Measurements from ENCODE around the gene DOCK7. TPM values are rescaled to one million over a fixed set of nuclear protein-coding genes. Genes with fewer than 3 reads are reported as not detected.

The DOCK7 gene
- total and polyA plus RNA-seq, 2 of the 8 experiments (the other 6 are each of a cell fraction or from before 2014, with no cell fraction given), result 10.2 to 33.7 TPM

DNA sequence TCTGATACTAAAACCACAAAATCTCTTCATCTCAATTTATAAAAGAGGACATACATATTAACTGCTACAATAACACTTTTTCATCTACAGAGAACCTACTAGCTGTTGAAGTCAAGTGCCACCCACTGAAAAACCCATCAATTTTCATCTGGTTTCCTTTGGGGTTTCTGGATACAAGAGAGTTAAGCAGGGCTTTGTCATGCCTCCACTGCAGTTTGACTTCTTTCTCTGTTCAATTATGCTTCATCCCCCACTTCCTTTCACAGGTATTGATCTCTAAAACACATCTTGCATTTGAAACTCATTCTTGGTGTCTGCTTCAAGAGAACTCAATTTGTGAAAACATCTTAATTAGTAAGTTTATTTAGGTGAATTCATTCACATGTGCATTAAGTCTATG lies 151.3 kb downstream of the DOCK7 start:
- DNase-seq (ENCODE audit: low read depth in 1 of 2, low spot score in 2 of 2) (no peak), FAIRE-seq (peak; percentile 24)
- ChIA-PET CTCF (ENCODE audit: partially characterized antibody) (no interaction called here), POLR2A (ENCODE audit: partially characterized antibody) (no interaction called here)
- Histone ChIP-seq H2BK5ac (ENCODE audit: low read depth, low read length) (no peak overlapping the region), H3K56ac (replicated peaks; ENCODE audit: insufficient read length, low read depth, low read length) (no peak overlapping the region), H3K79me2 (ENCODE audit: control insufficient read depth in 1 of 2, insufficient read depth in 2 of 2, low read length in 2 of 2) (no peaks in the 10 kb centered on the region), H3K27ac (ENCODE audit: low read depth, low read length) (no peak overlapping the region), H4K5ac (ENCODE audit: insufficient read length, low read depth, low read length) (no peak overlapping the region), H2BK20ac (ENCODE audit: low read length) (no peak overlapping the region), H2AK5ac (ENCODE audit: low read depth, low read length) (no peak overlapping the region), H3K23ac (ENCODE audit: insufficient read length) (no peak overlapping the region), H2BK15ac (ENCODE audit: low read length) (no peak overlapping the region), H3K4me2 (ENCODE audit: insufficient read depth in 1 of 2, low read depth in 2 of 2, low read length in 2 of 2) (0 out of 4 replicates have a peak overlapping the region, but pooled peaks of 1 of the 2 experiments have one; percentile 5), H3K79me1 (ENCODE audit: low read depth, low read length) (no peaks in the 10 kb centered on the region), H4K91ac (replicated peaks; ENCODE audit: insufficient read length, low read length) (no peak overlapping the region), H3K36me3 (ENCODE audit: control insufficient read depth in 2 of 4, insufficient read depth in 4 of 4, low read length in 3 of 4) (peaks cover 0 to 10% (median 1%) of the 10 kb centered on the region in 4 experiments; a peak in 3 of 8 replicates), H4K8ac (ENCODE audit: extremely low read depth, insufficient read depth, low read length) (no peak overlapping the region), H3K4me3 (ENCODE audit: extremely low read depth in 1 of 4, insufficient read depth in 2 of 4, low read depth in 3 of 4, low read length in 4 of 4) (no peak overlapping the region), H2BK12ac (ENCODE audit: low read depth, low read length) (no peak overlapping the region), H3K18ac (ENCODE audit: extremely low read depth, low read length) (no peak overlapping the region), H3K4me1 (replicated peaks in 1 of 4; ENCODE audit: control insufficient read depth in 3 of 4, insufficient read depth in 4 of 4, low read length in 3 of 4) (peaks cover 0 to 5% (median 2%) of the 10 kb centered on the region in 4 experiments; a peak in 2 of 7 replicates), H3K23me2 (ENCODE audit: low read depth, low read length) (no peaks in the 10 kb centered on the region), H2AFZ (ENCODE audit: low read length) (no peak overlapping the region), H3K14ac (ENCODE audit: insufficient read length) (no peak overlapping the region), H3K9me3 (ENCODE audit: insufficient read depth in 2 of 2, low read depth in 1 of 2, low read length in 1 of 2) (no peaks in the 10 kb centered on the region), H3K9ac (replicated peaks in 1 of 4; ENCODE audit: extremely low read depth in 1 of 4, low read depth in 3 of 4, low read length in 3 of 4) (no peak overlapping the region), H2BK120ac (replicated peaks; ENCODE audit: low read depth, low read length) (no peak overlapping the region), H3K27me3 (replicated peaks in 1 of 4; ENCODE audit: control insufficient read depth in 3 of 4, extremely low read depth in 1 of 4, insufficient read depth in 3 of 4, low read length in 3 of 4) (no peaks in the 10 kb centered on the region), H3K4ac (replicated peaks; ENCODE audit: insufficient read length, low read depth, low read length) (no peak overlapping the region), H4K20me1 (replicated peaks in 1 of 2; ENCODE audit: control insufficient read depth in 1 of 2, insufficient read depth in 2 of 2, low read length in 2 of 2) (no peaks in the 10 kb centered on the region)
- TF ChIP-seq, protein P1, sequence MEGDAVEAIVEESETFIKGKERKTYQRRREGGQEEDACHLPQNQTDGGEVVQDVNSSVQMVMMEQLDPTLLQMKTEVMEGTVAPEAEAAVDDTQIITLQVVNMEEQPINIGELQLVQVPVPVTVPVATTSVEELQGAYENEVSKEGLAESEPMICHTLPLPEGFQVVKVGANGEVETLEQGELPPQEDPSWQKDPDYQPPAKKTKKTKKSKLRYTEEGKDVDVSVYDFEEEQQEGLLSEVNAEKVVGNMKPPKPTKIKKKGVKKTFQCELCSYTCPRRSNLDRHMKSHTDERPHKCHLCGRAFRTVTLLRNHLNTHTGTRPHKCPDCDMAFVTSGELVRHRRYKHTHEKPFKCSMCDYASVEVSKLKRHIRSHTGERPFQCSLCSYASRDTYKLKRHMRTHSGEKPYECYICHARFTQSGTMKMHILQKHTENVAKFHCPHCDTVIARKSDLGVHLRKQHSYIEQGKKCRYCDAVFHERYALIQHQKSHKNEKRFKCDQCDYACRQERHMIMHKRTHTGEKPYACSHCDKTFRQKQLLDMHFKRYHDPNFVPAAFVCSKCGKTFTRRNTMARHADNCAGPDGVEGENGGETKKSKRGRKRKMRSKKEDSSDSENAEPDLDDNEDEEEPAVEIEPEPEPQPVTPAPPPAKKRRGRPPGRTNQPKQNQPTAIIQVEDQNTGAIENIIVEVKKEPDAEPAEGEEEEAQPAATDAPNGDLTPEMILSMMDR (IDR thresholded peaks at IDR 0.05; ENCODE audit: control extremely low read depth in 1 of 3, insufficient read depth in 1 of 3, low read depth in 1 of 3, low read length in 3 of 3), result no peak
- TF ChIP-seq CHD1 (IDR thresholded peaks at IDR 0.05; ENCODE audit: low read depth, low read length), result no peak
- TF ChIP-seq SIN3A (conservative IDR thresholded peaks at IDR 0.05 in 1 of 2, IDR thresholded peaks at IDR 0.05 in 1 of 2; ENCODE audit: low read depth in 1 of 2, low read length in 2 of 2), result no peak
- TF ChIP-seq RBBP5 (IDR thresholded peaks at IDR 0.05; ENCODE audit: borderline replicate concordance, low read depth, low read length), result no peak
- no peak for TF ChIP-seq HDAC2 (IDR thresholded peaks at IDR 0.05; ENCODE audit: borderline replicate concordance in 1 of 2, low read depth in 2 of 2, low read length in 2 of 2)
- no peak for TF ChIP-seq FOSL1 (IDR thresholded peaks at IDR 0.05; ENCODE audit: insufficient read depth, low read depth, low read length)
- no peak for TF ChIP-seq BRCA1 (IDR thresholded peaks at IDR 0.05; ENCODE audit: low read depth, low read length)
- no peak for TF ChIP-seq CREB1 (IDR thresholded peaks at IDR 0.05)
- no peak for TF ChIP-seq POU5F1 (IDR thresholded peaks at IDR 0.05; ENCODE audit: low read depth, low read length)
- TF ChIP-seq GABPA (IDR thresholded peaks at IDR 0.05; ENCODE audit: borderline replicate concordance, insufficient read depth, low read length), result no peak
- no peak for TF ChIP-seq RFX5 (IDR thresholded peaks at IDR 0.05; ENCODE audit: borderline replicate concordance, low read depth, low read length)

Data from H1 (cell line).